ENCODE measurements around the gene NECAP2.
A peak's percentile ranks its signal among the peaks of the same experiment; 100 is the strongest.

NECAP2 gene

GRCh38 chr1:16440470-16441281, at the start of gene NECAP2:
Gene NECAP2, plus strand, starts transcription at chr1:16440724. Its CDS starts 38 bp downstream, at chr1:16440762.
- DNase-seq (ENCODE audit: low spot score): peak; percentile 92

- DNase-seq (ENCODE audit: low spot score): no peak
These were observed 49.1 kb upstream of the NECAP2 start for GRCh38 chr1:16391411-16391810.

- DNase-seq (ENCODE audit: low spot score): no peak
These were observed 47.6 kb upstream of the NECAP2 start for GRCh38 chr1:16392740-16393569.

GRCh38 chr1:16393570-16394521, 46.7 kb upstream of the NECAP2 start:
- DNase-seq (ENCODE audit: low spot score): no peak

GRCh38 chr1:16394977-16395376, 45.5 kb upstream of the NECAP2 start:
- DNase-seq (ENCODE audit: low spot score): no peak

- DNase-seq (ENCODE audit: low spot score): peak; percentile 42
These were observed 43.9 kb upstream of the NECAP2 start for GRCh38 chr1:16396591-16396990.

- no peak for DNase-seq (ENCODE audit: low spot score)
These were observed 43.4 kb upstream of the NECAP2 start for GRCh38 chr1:16397120-16397519.

GRCh38 chr1:16398371-16398953, 42.1 kb upstream of the NECAP2 start:
- DNase-seq (ENCODE audit: low spot score): no peak

GRCh38 chr1:16402742-16403141, 37.8 kb upstream of the NECAP2 start:
- peak; percentile 64 for DNase-seq (ENCODE audit: low spot score)

- DNase-seq (ENCODE audit: low spot score): no peak
These were observed 35.1 kb upstream of the NECAP2 start for GRCh38 chr1:16405441-16405840.

- no peak for DNase-seq (ENCODE audit: low spot score)
These were observed 33.7 kb upstream of the NECAP2 start for GRCh38 chr1:16406868-16407267.

- DNase-seq (ENCODE audit: low spot score): no peak
These were observed 30.9 kb upstream of the NECAP2 start for GRCh38 chr1:16409536-16410152.

GRCh38 chr1:16410803-16411202, 29.7 kb upstream of the NECAP2 start:
- DNase-seq (ENCODE audit: low spot score): no peak

GRCh38 chr1:16413191-16413590, 27.3 kb upstream of the NECAP2 start:
- DNase-seq (ENCODE audit: low spot score): no peak

GRCh38 chr1:16418823-16419425, 21.6 kb upstream of the NECAP2 start:
- DNase-seq (ENCODE audit: low spot score): no peak

GRCh38 chr1:16420424-16421118, 20.0 kb upstream of the NECAP2 start:
- DNase-seq (ENCODE audit: low spot score): peak; percentile 28

- DNase-seq (ENCODE audit: low spot score): no peak
These were observed 19.3 kb upstream of the NECAP2 start for GRCh38 chr1:16421201-16421600.

- no peak for DNase-seq (ENCODE audit: low spot score)
These were observed 18.5 kb upstream of the NECAP2 start for GRCh38 chr1:16422041-16422440.

GRCh38 chr1:16425125-16426025, 15.1 kb upstream of the NECAP2 start:
- no peak for DNase-seq (ENCODE audit: low spot score)

Measured in kidney tubule cell (primary cell).